HG03565 (cell line): ENCODE data around the gene TMTC1.

ENCODE experiments used
- ATAC-seq: cut with Tn5 transposase; IDR thresholded peaks from one replicate; pipeline ENCODE4 v1.9.1; 2021; ENCODE audit warnings: mild to moderate bottlenecking, moderate library complexity; ENCODE audit not compliant: unreplicated experiment

TMTC1 gene

GRCh38 chr12:29622251-29622650, 161.5 kb downstream of the TMTC1 start:
- no peak for ATAC-seq

- no peak for ATAC-seq
Measured at GRCh38 chr12:29620030-29620429, 163.7 kb downstream of the TMTC1 start.

- no peak for ATAC-seq
Measured at GRCh38 chr12:29617407-29617803, 166.3 kb downstream of the TMTC1 start.

GRCh38 chr12:29616664-29617406, 166.9 kb downstream of the TMTC1 start:
- ATAC-seq: no peak

- ATAC-seq: no peak
Measured at GRCh38 chr12:29614694-29615325, 168.9 kb downstream of the TMTC1 start.

- no peak for ATAC-seq
Measured at GRCh38 chr12:29612912-29613311, 170.8 kb downstream of the TMTC1 start.

- ATAC-seq: no peak
Measured at GRCh38 chr12:29611906-29612305, 171.8 kb downstream of the TMTC1 start.

GRCh38 chr12:29610473-29611170, 173.1 kb downstream of the TMTC1 start:
- ATAC-seq: no peak

GRCh38 chr12:29609431-29610215, 174.1 kb downstream of the TMTC1 start:
- no peak for ATAC-seq

- ATAC-seq: no peak
Measured at GRCh38 chr12:29608581-29608980, 175.2 kb downstream of the TMTC1 start.

GRCh38 chr12:29599381-29599780, 184.4 kb downstream of the TMTC1 start:
- ATAC-seq: no peak

- ATAC-seq: no peak
Measured at GRCh38 chr12:29595071-29595755, 188.5 kb downstream of the TMTC1 start.

- ATAC-seq: no peak
Measured at GRCh38 chr12:29593001-29593400, 190.7 kb downstream of the TMTC1 start.

GRCh38 chr12:29591140-29592020, 192.4 kb downstream of the TMTC1 start:
- ATAC-seq: no peak

GRCh38 chr12:29589851-29590250, 193.9 kb downstream of the TMTC1 start:
- no peak for ATAC-seq

- no peak for ATAC-seq
Measured at GRCh38 chr12:29589286-29589820, 194.4 kb downstream of the TMTC1 start.

GRCh38 chr12:29582677-29583272, 201.0 kb downstream of the TMTC1 start:
- ATAC-seq: no peak

- no peak for ATAC-seq
Measured at GRCh38 chr12:29582146-29582545, 201.6 kb downstream of the TMTC1 start.

- ATAC-seq: no peak
Measured at GRCh38 chr12:29581631-29582030, 202.1 kb downstream of the TMTC1 start.
